Spinal cord (tissue), 10 donors: Measurements from ENCODE around the gene GPR4. TPM values are rescaled to one million over a fixed set of nuclear protein-coding genes. Genes with fewer than 3 reads are reported as not detected.

ENCODE experiments used
- DNase-seq, 6 donors: peaks; one replicate each; pipeline versions ENCODE4 v3.0.0 to v3.0.0-alpha.2; 2013 to 2015; ENCODE audit warnings: low spot score in 6 of 6, low read depth in 4 of 6
- H3K27ac ChIP-seq: one replicate; pipeline ENCODE4 v1.5.1; 2013; ENCODE audit warnings: low read depth, low read length, control low read depth
- H3K27me3 ChIP-seq: one replicate; pipeline ENCODE4 v1.6.1; 2013; ENCODE audit warnings: low read length; ENCODE audit not compliant: control insufficient read depth, insufficient read depth
- H3K36me3 ChIP-seq: one replicate; pipeline ENCODE4 v1.6.1; 2013; ENCODE audit warnings: low read length; ENCODE audit not compliant: control insufficient read depth, insufficient read depth
- H3K4me1 ChIP-seq: one replicate; pipeline ENCODE4 v1.6.1; 2013; ENCODE audit warnings: low read length; ENCODE audit not compliant: control insufficient read depth, insufficient read depth
- H3K4me3 ChIP-seq: one replicate; pipeline ENCODE4 v1.5.1; 2013; ENCODE audit warnings: low read depth, low read length, control low read depth
- H3K9me3 ChIP-seq: one replicate; pipeline ENCODE4 v1.6.1; 2013; ENCODE audit warnings: low read length; ENCODE audit not compliant: control insufficient read depth, insufficient read depth
- WGBS: methylation state at CpG from one replicate; pipeline ENCODE4 v1.1.5; 2013; ENCODE audit warnings: missing lambda C conversion rate; ENCODE audit not compliant: insufficient coverage; 5-methylcytosine and 5-hydroxymethylcytosine counted together
- polyA plus RNA-seq, 2 donors: library from polyadenylated mRNA; unstranded; fragments of 120-200 nt; gene quantifications; one replicate each; pipeline ENCODE4 v1.2.1, GENCODE V29; 2013; ENCODE audit not compliant: insufficient read length in 2 of 2
- total RNA-seq, 2 donors: library from RNA; depleted of rRNA in 1 of 2; stranded (reverse); fragments of 120-200 nt in 1 of 2; fragments of >200 nt in 1 of 2; gene quantifications; one replicate each; pipeline versions ENCODE4 v1.2.3 to v1.2.4, GENCODE V29; 2013 to 2014
- donor health status: healthy.

GPR4 gene
- total and polyA plus RNA-seq, 4 donors, result 0.30 to 3.1 (median 1.5) TPM

DNA sequence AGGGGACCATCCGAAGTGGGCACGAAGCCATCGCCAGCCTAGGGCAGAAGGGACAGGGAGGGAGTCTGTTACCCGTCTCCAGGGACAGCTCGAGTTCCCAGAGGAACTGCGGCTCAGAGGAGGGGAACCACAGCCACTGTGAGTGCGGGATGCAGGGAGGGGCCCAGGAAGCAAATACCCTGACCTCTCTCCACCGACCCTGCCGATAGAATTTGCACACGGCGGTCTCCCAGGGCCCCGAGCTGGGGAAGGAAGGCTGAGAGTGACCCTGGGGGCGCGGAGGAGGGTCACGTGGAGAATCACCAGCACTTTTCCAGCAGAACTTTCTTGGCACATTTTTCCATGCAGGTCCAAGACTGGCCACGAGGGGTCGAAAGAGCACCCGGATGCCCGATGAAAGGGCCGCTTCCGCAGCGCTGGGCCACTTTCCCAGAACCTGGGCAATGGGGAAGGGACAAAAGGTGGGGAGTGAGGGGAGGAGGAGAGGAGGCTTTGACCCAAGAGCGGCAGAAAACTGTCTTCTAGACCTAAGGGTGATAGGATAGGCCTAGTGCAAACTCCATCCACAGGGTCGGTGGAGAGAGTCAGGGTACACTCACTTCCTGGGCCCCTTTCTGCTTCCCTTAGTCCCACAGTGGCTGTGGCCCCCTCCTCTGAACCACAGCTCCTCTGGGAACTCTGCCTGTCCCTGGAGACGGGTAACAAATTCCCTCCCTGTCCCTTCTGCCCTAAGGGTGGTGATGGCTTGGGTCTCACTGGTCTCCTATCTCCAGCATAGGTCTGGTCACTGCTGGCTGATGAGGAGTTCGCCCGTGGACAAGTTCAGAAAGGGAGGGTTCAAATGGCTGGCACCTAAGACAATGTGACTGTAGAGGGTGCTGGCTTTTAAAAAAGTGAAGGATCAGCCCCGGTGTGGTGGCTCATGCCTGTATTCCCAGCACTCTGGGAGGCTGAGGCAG, 5.3 kb upstream of the GPR4 start:
- H3K4me1 ChIP-seq, result peaks cover 11% of the 10 kb centered on the region
- peaks cover 35% of the 10 kb centered on the region for H3K36me3 ChIP-seq
- peak; percentile 53 to 89 (median 63) for DNase-seq
- H3K27ac ChIP-seq, result peak overlapping the region; percentile 47
- H3K4me3 ChIP-seq, result peak overlapping the region; percentile 40
- 12% methylated on average over 26 of the region's 28 CpGs for WGBS
- no peaks in the 10 kb centered on the region for H3K9me3 ChIP-seq
- peaks cover 10% of the 10 kb centered on the region for H3K27me3 ChIP-seq

DNA sequence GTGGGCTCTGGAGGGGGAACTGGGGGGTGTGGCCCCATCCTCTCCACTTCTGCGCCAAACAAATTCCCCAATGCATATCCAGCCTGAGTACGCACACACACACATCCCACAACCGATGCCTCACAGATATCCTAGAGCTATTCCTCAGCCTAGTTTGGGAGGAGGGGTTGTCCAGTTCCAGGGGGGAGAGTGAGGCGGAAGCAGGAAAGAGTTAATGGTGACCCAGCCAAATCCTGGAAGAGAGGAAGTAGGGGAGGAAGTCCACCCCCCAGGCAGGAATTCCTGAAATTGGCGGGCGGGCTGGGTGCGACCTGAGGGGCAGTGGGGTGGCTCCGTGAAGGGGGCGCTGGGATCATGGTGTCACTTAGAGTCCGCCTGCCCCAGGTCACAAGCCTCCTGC, 897 bp downstream of the GPR4 start:
- peaks cover 72% of the 10 kb centered on the region for H3K27me3 ChIP-seq
- peak overlapping the region; percentile 8 for H3K27ac ChIP-seq
- no peaks in the 10 kb centered on the region for H3K9me3 ChIP-seq
- H3K4me1 ChIP-seq, result peaks cover 15% of the 10 kb centered on the region
- H3K4me3 ChIP-seq, result peak overlapping the region; percentile 22
- WGBS, result 15% methylated on average over 6 of the region's 10 CpGs
- no peak for DNase-seq
- no peaks in the 10 kb centered on the region for H3K36me3 ChIP-seq

DNA sequence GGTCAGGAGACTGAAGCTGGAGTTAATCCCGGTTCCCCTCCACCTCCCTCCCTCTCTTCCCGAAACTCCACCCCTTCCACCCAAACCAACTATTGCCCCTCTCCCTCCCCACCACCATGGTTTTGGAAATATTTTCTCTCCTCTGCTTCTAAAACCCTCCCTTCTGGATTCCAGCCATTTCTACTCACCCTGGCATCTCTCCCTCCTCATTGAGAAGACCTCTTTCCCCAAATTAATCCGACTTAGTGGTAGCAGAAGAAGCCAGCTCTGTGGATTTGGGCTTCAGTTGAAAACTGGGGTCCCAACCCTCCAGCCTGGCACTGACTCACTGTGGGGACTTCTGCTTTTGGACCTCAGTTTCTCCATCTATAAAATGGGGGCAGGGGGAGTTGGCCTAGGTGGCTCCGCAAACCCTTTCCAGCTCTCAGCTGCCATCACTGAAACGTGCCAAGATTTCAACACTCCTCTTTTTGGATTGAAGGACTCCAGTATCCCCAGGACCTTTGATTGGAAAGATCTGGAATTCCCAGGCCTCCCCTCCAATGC, 1.6 kb downstream of the GPR4 start:
- Histone ChIP-seq H3K27me3 (peaks cover 78% of the 10 kb centered on the region), H3K27ac (no peak overlapping the region), H3K4me3 (no peak overlapping the region), H3K4me1 (peaks cover 15% of the 10 kb centered on the region), H3K36me3 (no peaks in the 10 kb centered on the region), H3K9me3 (no peaks in the 10 kb centered on the region)
- DNase-seq, result no peak
- 52% methylated on average over 5 of the region's 5 CpGs for whole genome bisulfite sequencing

DNA sequence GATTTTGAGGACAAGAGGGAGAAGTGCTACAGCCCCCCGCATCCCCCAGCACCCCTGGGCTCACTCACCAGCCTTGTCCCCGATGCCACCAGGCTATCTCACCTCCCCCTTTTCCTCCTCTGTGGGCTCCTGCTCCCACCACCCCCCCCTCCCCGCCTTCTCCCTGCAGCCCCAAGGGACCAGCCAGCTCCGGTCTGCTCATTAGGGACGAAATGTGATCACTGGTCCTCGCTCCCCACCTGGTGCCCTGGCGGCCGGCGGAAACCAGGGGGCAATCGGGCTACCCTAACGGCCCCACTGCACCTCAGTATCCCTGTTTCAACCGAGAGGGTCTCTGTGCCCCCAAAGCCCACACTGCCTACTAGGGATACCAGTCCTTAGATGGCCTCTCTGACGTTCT, 2.7 kb downstream of the GPR4 start:
- 5% methylated on average over 11 of the region's 13 CpGs for WGBS

DNA sequence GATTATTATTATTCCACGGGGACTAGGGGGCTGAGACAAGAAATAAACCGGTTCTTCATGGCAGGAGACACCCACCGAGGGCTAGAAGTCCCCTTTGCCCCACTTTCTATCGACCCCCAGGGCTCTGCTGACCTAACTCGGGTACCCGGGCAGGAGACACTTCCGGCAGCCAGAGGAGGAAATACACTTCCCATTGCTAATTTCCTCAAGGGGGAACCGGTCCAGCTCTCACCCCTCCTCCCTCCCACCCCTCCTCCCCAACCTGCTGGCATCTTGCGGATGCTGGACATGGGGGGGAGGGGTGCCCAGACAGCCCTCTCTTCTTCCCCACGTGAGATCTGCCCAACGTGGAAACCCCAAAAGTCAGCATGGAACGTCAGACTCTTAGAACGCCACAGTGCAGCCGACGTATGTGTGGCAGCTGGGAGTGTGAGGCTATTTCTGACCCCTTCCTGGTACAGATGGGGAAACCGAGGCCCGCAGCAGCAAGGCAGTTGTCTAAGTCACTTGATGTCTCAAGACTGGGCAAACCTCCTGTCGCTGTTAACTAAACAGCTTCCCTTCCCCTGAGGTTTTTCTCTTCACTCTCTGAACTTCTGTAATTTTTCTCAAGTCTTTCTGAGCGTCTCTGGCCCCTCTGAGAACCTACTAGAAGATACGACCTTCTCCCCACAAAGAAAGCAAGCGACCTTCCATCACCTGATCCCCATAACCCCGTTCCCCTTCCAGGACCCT, 3.6 kb downstream of the GPR4 start:
- no peak overlapping the region for H3K4me3 ChIP-seq
- peaks cover 15% of the 10 kb centered on the region for H3K4me1 ChIP-seq
- WGBS, result 15% methylated on average over 16 of the region's 22 CpGs
- DNase-seq, result no peak
- H3K27me3 ChIP-seq, result peaks cover 85% of the 10 kb centered on the region
- H3K27ac ChIP-seq, result no peak overlapping the region
- no peaks in the 10 kb centered on the region for H3K9me3 ChIP-seq
- H3K36me3 ChIP-seq, result no peaks in the 10 kb centered on the region

More for the DNA sequence above, 2.7 kb downstream of the GPR4 start:
- Histone ChIP-seq H3K4me1 (peaks cover 15% of the 10 kb centered on the region), H3K36me3 (no peaks in the 10 kb centered on the region), H3K4me3 (no peak overlapping the region), H3K27ac (no peak overlapping the region), H3K27me3 (peaks cover 81% of the 10 kb centered on the region), H3K9me3 (no peaks in the 10 kb centered on the region)
- DNase-seq, result no peak

DNA sequence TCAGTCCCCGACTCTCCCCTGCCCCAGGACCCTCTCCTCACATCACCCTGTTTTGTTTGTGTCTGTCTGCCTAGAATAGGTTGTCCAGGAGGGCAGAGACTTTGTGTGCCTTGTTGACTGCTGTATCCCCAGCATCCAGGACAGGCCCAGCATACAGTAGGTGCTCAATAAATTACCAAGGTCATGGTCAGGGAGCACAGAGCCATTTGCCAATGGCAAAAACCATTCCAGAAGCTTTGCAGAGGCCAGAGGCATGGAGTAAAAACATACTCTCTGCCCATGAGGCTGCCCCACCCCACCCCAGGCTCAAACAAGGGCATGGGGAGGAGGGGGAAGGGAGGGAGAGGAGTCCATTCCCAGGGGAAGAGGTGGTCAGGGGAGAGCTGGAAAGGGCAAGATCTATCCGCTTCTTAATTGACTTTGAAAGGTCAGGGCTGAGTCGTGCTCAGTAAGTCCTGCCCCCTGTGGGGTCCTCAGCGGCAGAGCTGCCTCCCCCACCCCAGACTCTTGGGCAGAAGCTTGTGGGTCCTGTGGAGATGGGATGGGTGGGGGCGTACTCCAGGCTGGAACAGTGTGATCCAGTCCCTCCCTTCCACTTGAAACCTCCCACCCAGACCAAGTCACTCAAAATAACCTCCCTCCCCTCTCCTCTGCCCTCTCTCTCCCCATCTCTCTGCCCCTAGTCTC, 4.4 kb downstream of the GPR4 start:
- no CpG with 5 or more reads among the region's 5 CpGs for WGBS
- Histone ChIP-seq H3K4me3 (no peak overlapping the region), H3K27ac (no peak overlapping the region), H3K27me3 (peaks cover 76% of the 10 kb centered on the region), H3K9me3 (no peaks in the 10 kb centered on the region), H3K4me1 (peaks cover 15% of the 10 kb centered on the region), H3K36me3 (no peaks in the 10 kb centered on the region)
- no peak for DNase-seq

DNA sequence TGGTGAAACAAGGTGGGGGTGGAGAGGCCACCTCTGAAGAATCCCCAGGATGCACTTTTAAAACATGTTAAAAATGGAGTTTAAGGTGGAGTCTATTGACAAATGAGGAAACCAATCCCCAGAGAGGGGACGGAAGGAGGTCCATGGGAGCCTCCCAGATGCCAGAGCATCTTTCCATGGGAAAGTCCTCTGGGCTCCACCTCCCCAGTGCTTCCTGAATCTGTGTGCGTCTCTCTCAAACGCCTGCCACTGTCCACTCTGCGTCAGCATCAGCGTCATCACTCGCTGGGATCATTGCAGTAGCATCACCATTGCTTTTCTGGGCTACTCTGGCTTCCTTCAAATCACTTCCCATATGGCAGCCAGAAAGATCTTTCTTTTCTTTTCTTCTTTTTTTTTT, 6.2 kb downstream of the GPR4 start:
- Histone ChIP-seq H3K9me3 (no peaks in the 10 kb centered on the region), H3K27ac (no peak overlapping the region), H3K36me3 (no peaks in the 10 kb centered on the region), H3K4me3 (no peak overlapping the region), H3K27me3 (peaks cover 74% of the 10 kb centered on the region), H3K4me1 (peaks cover 15% of the 10 kb centered on the region)
- WGBS, result 59% methylated on average over 6 of the region's 6 CpGs
- no peak for DNase-seq

DNA sequence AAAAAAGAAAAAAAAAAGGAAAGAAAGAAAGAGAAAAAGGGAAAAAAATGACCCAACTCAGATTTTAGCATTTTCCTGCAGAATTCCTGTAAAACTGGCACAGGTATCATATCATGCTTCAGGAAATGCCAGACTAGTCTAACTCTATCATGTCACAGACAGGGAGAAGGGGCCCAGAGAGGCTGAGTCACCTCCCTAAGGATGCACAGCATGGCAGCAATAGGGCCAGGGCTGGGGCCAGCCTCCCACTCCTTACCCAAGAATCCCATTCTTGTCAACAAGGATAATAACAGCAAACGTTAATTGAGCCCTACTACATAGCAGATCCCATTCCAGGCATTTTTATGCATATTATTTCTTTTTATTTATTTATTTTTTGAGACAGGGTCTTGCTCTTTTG, 8.5 kb downstream of the GPR4 start:
- WGBS, result no CpG with 5 or more reads among the region's 1 CpG
- H3K9me3 ChIP-seq, result no peaks in the 10 kb centered on the region
- H3K27me3 ChIP-seq, result peaks cover 60% of the 10 kb centered on the region
- H3K4me3 ChIP-seq, result no peak overlapping the region
- no peak overlapping the region for H3K27ac ChIP-seq
- no peak for DNase-seq
- H3K36me3 ChIP-seq, result no peaks in the 10 kb centered on the region
- H3K4me1 ChIP-seq, result peaks cover 8% of the 10 kb centered on the region

DNA sequence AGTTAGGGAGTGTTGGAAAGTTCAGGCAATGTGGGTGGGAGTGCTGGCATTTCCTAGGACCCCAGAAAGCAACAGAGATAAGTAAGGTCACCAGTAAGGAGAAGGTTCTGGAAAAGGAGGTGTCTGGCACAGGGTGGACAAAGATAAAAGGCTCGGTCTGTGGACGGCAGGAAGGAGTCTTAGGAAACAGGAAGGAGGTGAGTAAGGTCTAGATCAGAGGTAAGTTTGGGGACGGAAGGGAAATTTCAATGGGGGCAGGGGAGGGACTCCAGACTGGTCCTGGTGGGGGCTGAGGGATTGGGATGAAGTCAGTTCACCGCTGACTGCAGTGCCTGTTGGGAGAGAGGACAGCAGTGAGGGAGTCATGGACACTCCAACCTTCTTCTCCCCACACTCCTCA, 9.6 kb downstream of the GPR4 start:
- DNase-seq, result no peak
- 61% methylated on average over 3 of the region's 4 CpGs for WGBS
- H3K4me1 ChIP-seq, result no peaks in the 10 kb centered on the region
- no peaks in the 10 kb centered on the region for H3K36me3 ChIP-seq
- H3K27me3 ChIP-seq, result peaks cover 48% of the 10 kb centered on the region
- no peak overlapping the region for H3K4me3 ChIP-seq
- no peaks in the 10 kb centered on the region for H3K9me3 ChIP-seq
- H3K27ac ChIP-seq, result no peak overlapping the region
